ENCODE data around the gene CD300A.

CD300A gene

DNA sequence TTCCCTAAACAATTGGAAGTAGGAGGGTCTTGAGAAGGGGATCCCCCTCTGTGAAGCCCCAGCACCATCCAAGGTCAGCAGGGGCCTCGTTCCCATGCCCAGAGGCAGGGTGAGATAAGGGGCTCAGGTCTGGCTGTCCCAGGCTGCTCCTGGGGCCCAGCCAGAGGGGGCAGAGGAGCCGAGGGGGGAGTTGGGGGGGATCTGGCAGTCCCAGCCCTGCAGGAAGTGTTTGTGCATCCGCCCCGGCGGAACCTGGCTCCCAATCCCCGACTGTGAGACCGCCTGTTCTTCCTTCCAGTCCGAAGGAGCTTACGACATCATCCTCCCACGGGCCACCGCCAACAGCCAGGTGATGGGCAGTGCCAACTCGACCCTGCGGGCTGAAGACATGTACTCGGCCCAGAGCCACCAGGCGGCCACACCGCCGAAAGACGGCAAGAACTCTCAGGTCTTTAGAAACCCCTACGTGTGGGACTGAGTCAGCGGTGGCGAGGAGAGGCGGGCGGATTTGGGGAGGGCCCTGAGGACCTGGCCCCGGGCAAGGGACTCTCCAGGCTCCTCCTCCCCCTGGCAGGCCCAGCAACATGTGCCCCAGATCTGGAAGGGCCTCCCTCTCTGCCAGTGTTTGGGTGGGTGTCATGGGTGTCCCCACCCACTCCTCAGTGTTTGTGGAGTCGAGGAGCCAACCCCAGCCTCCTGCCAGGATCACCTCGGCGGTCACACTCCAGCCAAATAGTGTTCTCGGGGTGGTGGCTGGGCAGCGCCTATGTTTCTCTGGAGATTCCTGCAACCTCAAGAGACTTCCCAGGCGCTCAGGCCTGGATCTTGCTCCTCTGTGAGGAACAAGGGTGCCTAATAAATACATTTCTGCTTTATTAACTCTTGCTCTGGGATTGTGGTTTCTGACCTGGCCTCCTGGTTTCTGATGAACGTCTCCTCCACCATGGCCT is 19.6 kb upstream of the CD300A start:
- TF ChIP-seq, protein P1, sequence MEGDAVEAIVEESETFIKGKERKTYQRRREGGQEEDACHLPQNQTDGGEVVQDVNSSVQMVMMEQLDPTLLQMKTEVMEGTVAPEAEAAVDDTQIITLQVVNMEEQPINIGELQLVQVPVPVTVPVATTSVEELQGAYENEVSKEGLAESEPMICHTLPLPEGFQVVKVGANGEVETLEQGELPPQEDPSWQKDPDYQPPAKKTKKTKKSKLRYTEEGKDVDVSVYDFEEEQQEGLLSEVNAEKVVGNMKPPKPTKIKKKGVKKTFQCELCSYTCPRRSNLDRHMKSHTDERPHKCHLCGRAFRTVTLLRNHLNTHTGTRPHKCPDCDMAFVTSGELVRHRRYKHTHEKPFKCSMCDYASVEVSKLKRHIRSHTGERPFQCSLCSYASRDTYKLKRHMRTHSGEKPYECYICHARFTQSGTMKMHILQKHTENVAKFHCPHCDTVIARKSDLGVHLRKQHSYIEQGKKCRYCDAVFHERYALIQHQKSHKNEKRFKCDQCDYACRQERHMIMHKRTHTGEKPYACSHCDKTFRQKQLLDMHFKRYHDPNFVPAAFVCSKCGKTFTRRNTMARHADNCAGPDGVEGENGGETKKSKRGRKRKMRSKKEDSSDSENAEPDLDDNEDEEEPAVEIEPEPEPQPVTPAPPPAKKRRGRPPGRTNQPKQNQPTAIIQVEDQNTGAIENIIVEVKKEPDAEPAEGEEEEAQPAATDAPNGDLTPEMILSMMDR (IDR thresholded peaks at IDR 0.05; ENCODE audit: low read depth, low read length, missing control alignments), result no peak
- no peak for DNase-seq (ENCODE audit: extremely low read depth, low read depth)
- H3K4me3 ChIP-seq (replicated peaks; ENCODE audit: low read depth, low read length), result no peak overlapping the region

DNA sequence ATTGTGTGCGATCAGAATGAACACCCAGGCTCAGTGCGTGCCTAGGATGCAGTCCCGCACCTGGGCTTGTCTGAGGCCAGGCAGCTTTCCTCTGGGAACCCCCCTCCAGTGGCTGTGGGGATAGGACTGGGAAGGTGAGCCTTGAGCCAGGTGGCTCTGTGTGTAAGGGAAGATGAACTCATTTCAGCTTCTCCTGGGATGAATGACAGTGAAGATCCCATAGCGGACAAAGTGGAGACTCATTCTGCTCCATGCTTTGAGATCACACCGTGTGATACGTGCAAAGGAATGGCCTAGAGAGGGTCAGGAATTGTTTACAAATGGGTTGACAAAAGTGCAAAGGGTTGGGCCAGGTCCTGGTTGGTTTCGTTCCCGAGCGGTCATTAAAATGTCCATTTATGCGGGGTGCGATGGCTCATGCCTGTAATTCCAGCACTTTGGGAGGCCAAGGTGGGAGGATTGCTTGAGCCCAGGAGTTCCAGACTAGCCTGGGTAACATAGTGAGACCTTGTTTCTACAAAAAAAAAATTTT is 18.7 kb upstream of the CD300A start:
- DNase-seq (ENCODE audit: extremely low read depth, low read depth), result no peak
- H3K4me3 ChIP-seq (replicated peaks; ENCODE audit: low read depth, low read length), result no peak overlapping the region
- TF ChIP-seq, protein P1 (IDR thresholded peaks at IDR 0.05; ENCODE audit: low read depth, low read length, missing control alignments), result no peak

DNA sequence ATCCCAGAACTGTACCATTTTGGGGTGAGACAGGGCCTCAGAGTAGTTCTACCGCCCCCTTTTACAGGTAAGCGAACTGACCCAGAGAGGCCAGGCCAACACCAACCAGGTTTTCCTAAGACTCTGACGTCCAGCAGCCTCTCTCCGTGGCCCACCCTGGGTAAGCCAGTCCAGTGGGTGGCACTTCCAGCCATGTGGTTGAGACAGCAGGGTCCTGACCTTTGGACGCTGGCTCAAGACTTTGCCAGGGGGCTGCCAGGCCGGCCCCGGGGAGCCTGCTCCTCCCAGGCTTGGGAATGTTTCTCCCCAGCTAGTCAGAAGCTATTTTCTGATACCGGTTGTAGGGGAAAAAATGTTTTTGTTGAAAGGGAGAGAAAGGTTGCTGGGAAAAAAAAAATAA is 17.7 kb upstream of the CD300A start:
- no peak for DNase-seq (ENCODE audit: extremely low read depth, low read depth)
- TF ChIP-seq, protein P1 (IDR thresholded peaks at IDR 0.05; ENCODE audit: low read depth, low read length, missing control alignments), result no peak
- H3K4me3 ChIP-seq (replicated peaks; ENCODE audit: low read depth, low read length), result no peak overlapping the region

DNA sequence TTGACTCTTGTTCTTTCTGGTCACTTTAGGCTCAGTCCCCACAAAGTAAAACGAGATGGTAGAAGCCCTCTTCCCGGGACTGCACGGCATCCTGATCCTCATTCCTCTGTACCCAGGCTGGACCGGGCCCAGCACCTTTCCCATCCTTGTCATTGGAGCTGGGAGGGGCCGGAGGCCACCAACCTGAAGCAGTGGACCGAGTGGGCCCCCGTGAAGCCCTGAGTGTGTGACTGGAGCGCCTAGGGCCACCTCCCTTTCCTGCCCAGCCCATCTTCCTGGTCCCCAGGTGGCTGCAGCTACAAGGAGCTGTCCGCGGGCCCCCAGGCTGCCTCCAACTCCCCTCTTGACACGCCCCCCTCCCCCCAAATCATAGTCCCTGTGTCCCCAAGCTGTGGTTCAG is 17.1 kb upstream of the CD300A start:
- no peak overlapping the region for H3K4me3 ChIP-seq (replicated peaks; ENCODE audit: low read depth, low read length)
- TF ChIP-seq, protein P1 (IDR thresholded peaks at IDR 0.05; ENCODE audit: low read depth, low read length, missing control alignments), result no peak
- DNase-seq (ENCODE audit: extremely low read depth, low read depth), result no peak

DNA sequence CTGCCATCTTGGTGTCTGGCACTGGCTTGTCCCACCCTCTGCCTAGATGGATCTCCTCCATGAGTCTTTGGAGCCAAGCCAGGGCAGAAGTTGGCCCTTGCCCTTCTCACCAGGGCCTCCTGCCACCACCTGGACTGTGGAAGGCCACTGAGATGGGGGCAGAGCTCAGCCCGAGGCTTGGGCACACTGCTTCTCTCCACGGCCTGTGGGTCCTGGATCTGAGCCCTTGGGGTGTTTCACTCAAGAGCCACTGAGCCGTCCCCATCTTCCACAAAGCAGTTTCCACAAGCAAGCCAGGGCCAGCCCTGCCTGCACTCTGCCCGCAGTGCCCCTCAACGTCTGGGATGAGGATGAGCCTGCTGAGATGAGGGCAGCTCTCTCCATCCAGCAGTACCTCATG is 16.7 kb upstream of the CD300A start:
- no peak for DNase-seq (ENCODE audit: extremely low read depth, low read depth)
- TF ChIP-seq, protein P1 (IDR thresholded peaks at IDR 0.05; ENCODE audit: low read depth, low read length, missing control alignments), result no peak
- H3K4me3 ChIP-seq (replicated peaks; ENCODE audit: low read depth, low read length), result no peak overlapping the region

DNA sequence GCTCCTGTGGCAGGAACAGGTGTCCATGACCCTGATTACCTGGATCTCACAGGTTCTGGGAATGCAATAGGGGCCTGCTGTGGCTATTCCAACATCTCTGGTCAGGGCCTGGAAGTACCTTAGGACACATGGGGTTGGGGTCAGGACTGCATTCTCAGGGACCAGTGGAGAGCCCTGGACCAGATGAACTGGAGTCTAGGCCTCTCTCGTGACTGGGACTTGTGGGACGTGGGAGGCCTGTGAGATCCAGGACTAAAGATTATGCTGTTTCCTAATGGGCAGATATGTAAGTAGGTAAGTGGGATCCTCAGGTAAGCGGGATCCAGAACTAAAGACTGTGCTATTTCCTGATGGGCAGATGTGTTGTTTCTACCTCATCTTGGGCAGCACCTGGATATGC is 16.2 kb upstream of the CD300A start:
- no peak overlapping the region for H3K4me3 ChIP-seq (replicated peaks; ENCODE audit: low read depth, low read length)
- TF ChIP-seq, protein P1 (IDR thresholded peaks at IDR 0.05; ENCODE audit: low read depth, low read length, missing control alignments), result no peak
- DNase-seq (ENCODE audit: extremely low read depth, low read depth), result no peak
